NCI-H128 (cell line): ENCODE measurements around the gene FTMT.
"Not testable (repeated sequence)": the region's sequence is repeated elsewhere in the genome, so short reads cannot be mapped to it uniquely, and the experiment has no call there.

ENCODE experiments used
- DNase-seq: peaks from one replicate; lab custom pipeline; 2025; ENCODE audit not compliant: unreplicated experiment; lab: John Stamatoyannopoulos, UW

The FTMT gene

GRCh38 chr5:121851643-121852574 lies at the start of gene FTMT:
TSS of gene FTMT (plus strand) at chr5:121851882. CDS start at chr5:121851964, 82 bp downstream.
- no peak for DNase-seq

- not testable (repeated sequence) for DNase-seq
Observed at GRCh38 chr5:121805251-121805650, 46.4 kb upstream of the FTMT start.

- DNase-seq: no peak
Observed at GRCh38 chr5:121805911-121806310, 45.8 kb upstream of the FTMT start.

GRCh38 chr5:121816164-121816563 lies 35.5 kb upstream of the FTMT start:
- DNase-seq: no peak

- DNase-seq: no peak
Observed at GRCh38 chr5:121819682-121820261, 31.9 kb upstream of the FTMT start.

- no peak for DNase-seq
Observed at GRCh38 chr5:121833617-121834016, 18.1 kb upstream of the FTMT start.

- no peak for DNase-seq
Observed at GRCh38 chr5:121834021-121834420, 17.7 kb upstream of the FTMT start.

GRCh38 chr5:121841892-121842291 lies 9.8 kb upstream of the FTMT start:
- DNase-seq: no peak

GRCh38 chr5:121850272-121850671 lies 1.4 kb upstream of the FTMT start:
- no peak for DNase-seq

GRCh38 chr5:121853850-121854249 lies 2.2 kb downstream of the FTMT start:
- no peak for DNase-seq

GRCh38 chr5:121862801-121863200 lies 11.1 kb downstream of the FTMT start:
- no peak for DNase-seq

- no peak for DNase-seq
Observed at GRCh38 chr5:121863753-121864285, 12.1 kb downstream of the FTMT start.

GRCh38 chr5:121867403-121867802 lies 15.7 kb downstream of the FTMT start:
- no peak for DNase-seq

- DNase-seq: no peak
Observed at GRCh38 chr5:121870489-121870888, 18.8 kb downstream of the FTMT start.

- DNase-seq: no peak
Observed at GRCh38 chr5:121872856-121873255, 21.2 kb downstream of the FTMT start.

- no peak for DNase-seq
Observed at GRCh38 chr5:121873409-121873808, 21.7 kb downstream of the FTMT start.

- DNase-seq: no peak
Observed at GRCh38 chr5:121885630-121886029, 33.9 kb downstream of the FTMT start.

- DNase-seq: no peak
Observed at GRCh38 chr5:121887727-121888126, 36.0 kb downstream of the FTMT start.

- no peak for DNase-seq
Observed at GRCh38 chr5:121890297-121890858, 38.7 kb downstream of the FTMT start.

GRCh38 chr5:121897341-121897740 lies 45.7 kb downstream of the FTMT start:
- no peak for DNase-seq

GRCh38 chr5:121899346-121899745 lies 47.7 kb downstream of the FTMT start:
- no peak for DNase-seq
